GM12801 (cell line): ENCODE results near the gene DKK3.

Experiments
- CTCF ChIP-seq: IDR thresholded peaks from one replicate; pipeline ENCODE4 v1.5.1; 2011; ENCODE audit warnings: control low read depth; ENCODE audit not compliant: insufficient read length; ENCODE audit errors: extremely low read depth

The DKK3 gene

GRCh38 chr11:12017243-12017678 lies 8.8 kb upstream of the DKK3 start:
- no peak for TF ChIP-seq CTCF

- no peak for TF ChIP-seq CTCF
These were observed 7.8 kb upstream of the DKK3 start for GRCh38 chr11:12016246-12016645.

GRCh38 chr11:12015486-12015885 lies 7.1 kb upstream of the DKK3 start:
- TF ChIP-seq CTCF = no peak

- TF ChIP-seq CTCF = no peak
These were observed 5.4 kb upstream of the DKK3 start for GRCh38 chr11:12013781-12014180.

- TF ChIP-seq CTCF = no peak
These were observed 1.3 kb upstream of the DKK3 start for GRCh38 chr11:12009617-12010321.

GRCh38 chr11:12008790-12009616 lies 577 bp upstream of the DKK3 start:
- no peak for TF ChIP-seq CTCF

GRCh38 chr11:12007230-12007593 lies 1.2 kb downstream of the DKK3 start:
- TF ChIP-seq CTCF = no peak
